Heart right ventricle (tissue), 16 donors: ENCODE data around the gene PTPN7. TPM values are rescaled to one million over a fixed set of nuclear protein-coding genes. Genes with fewer than 3 reads are reported as not detected.
A peak's percentile ranks its signal among the peaks of the same experiment; 100 is the strongest.
"Not testable (repeated sequence)": the region's sequence is repeated elsewhere in the genome, so short reads cannot be mapped to it uniquely, and the experiment has no call there.

Experiments
- ATAC-seq, 8 donors: fragments of 200-7000 bp; cut with Tn5 transposase; one replicate each; pipeline ENCODE4 v1.9.1; 2020; ENCODE audit warnings: mild to moderate bottlenecking in 8 of 8, moderate library complexity in 8 of 8, moderate number of reproducible peaks in 1 of 8
- DNase-seq, 2 donors: peaks; one replicate each; pipeline ENCODE4 v3.0.0-alpha.2; 2020
- H3K27ac ChIP-seq, 10 donors: fragments of 200-600 bp; sonication (generic) in 2 of 10; one replicate each; pipeline versions ENCODE4 v1.5.0 to v1.8.0; 2020 to 2022; ENCODE audit warnings: mild to moderate bottlenecking in 3 of 10
- H3K27me3 ChIP-seq, 7 donors: fragments of 200-600 bp; one replicate each; pipeline ENCODE4 v1.8.0; 2021 to 2022; ENCODE audit warnings: mild to moderate bottlenecking in 2 of 7
- H3K36me3 ChIP-seq, 9 donors: fragments of 200-600 bp; sonication (generic) in 1 of 9; one replicate each; pipeline versions ENCODE4 v1.5.0 to v1.8.0; 2020 to 2022; ENCODE audit warnings: mild to moderate bottlenecking in 2 of 9
- H3K4me1 ChIP-seq, 9 donors: fragments of 200-600 bp; sonication (generic) in 1 of 9; one replicate each; pipeline versions ENCODE4 v1.5.0 to v1.8.0; 2020 to 2022; ENCODE audit warnings: mild to moderate bottlenecking in 4 of 9
- H3K4me3 ChIP-seq, 10 donors: fragments of 200-600 bp; sonication (generic) in 2 of 10; one replicate each; pipeline versions ENCODE4 v1.5.0 to v1.8.0; 2020 to 2022; ENCODE audit warnings: mild to moderate bottlenecking in 7 of 10, moderate library complexity in 2 of 10
- H3K9me3 ChIP-seq, 11 donors: fragments of 200-600 bp in 10 of 11; sonication (generic) in 2 of 11; one replicate each; pipeline versions ENCODE4 v1.5.0 to v1.8.0; 2013 to 2022; ENCODE audit warnings: mild to moderate bottlenecking in 2 of 11, control low read depth in 1 of 11, moderate library complexity in 1 of 11
- CTCF ChIP-seq, 9 donors: fragments of 200-600 bp; sonication (generic) in 2 of 9; IDR thresholded peaks; one replicate each; pipeline versions ENCODE4 v1.5.0 to v1.8.0; 2021 to 2022; ENCODE audit warnings: antibody characterized with exemption in 9 of 9, mild to moderate bottlenecking in 5 of 9, moderate library complexity in 1 of 9
- WGBS, 2 donors: extraction: QIAGEN DNeasy Blood & Tissue Kit; methylation state at CpG; one replicate each; pipeline ENCODE4 v1.1.7; 2013; ENCODE audit warnings: inconsistent platforms in 1 of 2; 5-methylcytosine and 5-hydroxymethylcytosine counted together
- intact Hi-C, 10 donors: fragments of 100-400 bp; cut with DNase I; formaldehyde crosslinking; loops; one replicate each; pipeline versions ENCODE4 v1.11.1 to v1.14.2; 2022
- polyA plus RNA-seq, 2 donors: library from polyadenylated mRNA; stranded (reverse); fragments of 200-250 nt; gene quantifications; one replicate each; pipeline ENCODE4 v1.2.3, GENCODE V29; 2013
- total RNA-seq, 10 donors: library from RNA; stranded (reverse); fragmentation: NEBNext Ultra II Directional in 3 of 10; extraction: Animal tissue kit (Norgen Biotek cat#: 25700) in 3 of 10; gene quantifications; one replicate each; pipeline versions ENCODE4 v1.2.1 to v1.2.4, GENCODE V29; 2021 to 2023
- donor health status: Arrhythmogenic right ventricular cardiomyopathy.
- donor health status: ischemic (EF 13 %, LVEDD 7.1; RV severe dilation, severe dysfunction).
- donor health status: healthy with polysubstance abuse.
- donor health status: DM: no; HTN: yes; CAD: no.
- donor health status: DM: no; HTN: no; CAD: no.
- donor health status: ischemic (EF 25% LVEDD 6.9; RV normal size, moderate dysfunction).
- donor health status: ischemic (EF 25% LVEDD 5.7; RV mildly dilated, moderate dysfunction).
- donor health status: healthy.
- donor health status: DM: yes; HTN: yes; CAD: no.
- donor health status: Ischemic cardiomyopathy.
- donor health status: ischemic (EF 35%, LVEDD 5.7; RV mildly dilated, moderate dysfunction).
- donor health status: nonischemic (EF 11% LVEDD 7.7; RV severe dilation, severe dysfunction).
- donor health status: DM: yes; HTN: yes; CAD: no.
- donor health status: PGD.
- donor health status: ischemic (EF 29% LVEDD 5.4; RV normal size, mild dysfunction).
- donor health status: nonischemic (EF 23%, LVEDD 6.1; RV moderate dilation, normal function).

The PTPN7 gene
- total and polyA plus RNA-seq, 12 donors: 0.09 to 6.2 (median 0.47) TPM

GRCh38 chr1:202184750-202185460 is 24.5 kb upstream of the PTPN7 start:
- Histone ChIP-seq H3K27ac (no peak overlapping the region), H3K27me3 (peaks cover 0 to 27% (median 6%) of the 10 kb centered on the region in 7 donors), H3K36me3 (no peaks in the 10 kb centered on the region), H3K4me3 (no peak overlapping the region), H3K9me3 (no peaks in the 10 kb centered on the region), H3K4me1 (peaks cover 0 to 6% (median 0%) of the 10 kb centered on the region in 9 donors)
- TF ChIP-seq CTCF (IDR thresholded peaks at IDR 0.05): peak; percentile 57 to 84 (median 80)
- ATAC-seq: peak; percentile 37 to 78 (median 72)
- peak; percentile 65 to 80 for DNase-seq
- 17 to 22% methylated on average over 19 of the region's 19 CpGs for WGBS, 2 donors
- intact Hi-C loops: loop anchor here in 7 of 10 donors (1.0 to 5.0 kb wide), 3 partner anchors 132 to 534 kb away; no protein-coding TSS in a partner anchor

- Histone ChIP-seq H3K27ac (no peak overlapping the region), H3K9me3 (no peaks in the 10 kb centered on the region), H3K4me3 (no peak overlapping the region), H3K36me3 (no peaks in the 10 kb centered on the region), H3K27me3 (peaks cover 0 to 24% (median 6%) of the 10 kb centered on the region in 7 donors), H3K4me1 (peaks cover 0 to 6% (median 0%) of the 10 kb centered on the region in 9 donors)
- intact Hi-C loops: loop anchor here in 1 of 10 donors (5.0 kb wide), 1 partner anchor 535 kb away; no protein-coding TSS in a partner anchor
- 86 to 92% methylated on average over 8 of the region's 8 CpGs for WGBS, 2 donors
- TF ChIP-seq CTCF (IDR thresholded peaks at IDR 0.05): no peak
- no peak for DNase-seq
- ATAC-seq: no peak
Observed at GRCh38 chr1:202182040-202182877, 21.9 kb upstream of the PTPN7 start.

GRCh38 chr1:202181586-202181985 is 21.2 kb upstream of the PTPN7 start:
- intact Hi-C loops: loop anchor here in 1 of 10 donors (5.0 kb wide), 1 partner anchor 536 kb away; no protein-coding TSS in a partner anchor
- Histone ChIP-seq H3K36me3 (no peaks in the 10 kb centered on the region), H3K4me1 (peaks cover 0 to 6% (median 0%) of the 10 kb centered on the region in 9 donors), H3K27me3 (peaks cover 0 to 24% (median 6%) of the 10 kb centered on the region in 7 donors), H3K9me3 (no peaks in the 10 kb centered on the region), H3K27ac (no peak overlapping the region), H3K4me3 (no peak overlapping the region)
- no peak for TF ChIP-seq CTCF (IDR thresholded peaks at IDR 0.05)
- ATAC-seq (no peak), DNase-seq (no peak)
- 87 to 90% methylated on average over 7 of the region's 7 CpGs for WGBS, 2 donors

GRCh38 chr1:202180751-202181139 is 20.3 kb upstream of the PTPN7 start:
- intact Hi-C loops: loop anchor here in 1 of 10 donors (5.0 kb wide), 1 partner anchor 537 kb away; no protein-coding TSS in a partner anchor
- H3K27me3 ChIP-seq: peaks cover 0 to 22% (median 4%) of the 10 kb centered on the region in 7 donors
- H3K27ac ChIP-seq, H3K4me3 ChIP-seq, ATAC-seq, H3K4me1 ChIP-seq, H3K36me3 ChIP-seq, H3K9me3 ChIP-seq, DNase-seq: not testable (repeated sequence)
- 58 to 72% methylated on average over 2 of the region's 2 CpGs for WGBS, 2 donors
